Stimulated activated CD4-positive, alpha-beta T cell treated with anti-CD3 and anti-CD28 coated beads, Interleukin-15, amount 100 ng/mL, for 24 hours (primary cell): ENCODE results near the gene ZNF564.
A peak's percentile ranks its signal among the peaks of the same experiment; 100 is the strongest.
"Not testable (repeated sequence)": the region's sequence is repeated elsewhere in the genome, so short reads cannot be mapped to it uniquely, and the experiment has no call there.

ENCODE experiments used
- DNase-seq: peaks from one replicate; pipeline ENCODE4 v3.0.0-alpha.2; 2020

Gene ZNF564

DNA sequence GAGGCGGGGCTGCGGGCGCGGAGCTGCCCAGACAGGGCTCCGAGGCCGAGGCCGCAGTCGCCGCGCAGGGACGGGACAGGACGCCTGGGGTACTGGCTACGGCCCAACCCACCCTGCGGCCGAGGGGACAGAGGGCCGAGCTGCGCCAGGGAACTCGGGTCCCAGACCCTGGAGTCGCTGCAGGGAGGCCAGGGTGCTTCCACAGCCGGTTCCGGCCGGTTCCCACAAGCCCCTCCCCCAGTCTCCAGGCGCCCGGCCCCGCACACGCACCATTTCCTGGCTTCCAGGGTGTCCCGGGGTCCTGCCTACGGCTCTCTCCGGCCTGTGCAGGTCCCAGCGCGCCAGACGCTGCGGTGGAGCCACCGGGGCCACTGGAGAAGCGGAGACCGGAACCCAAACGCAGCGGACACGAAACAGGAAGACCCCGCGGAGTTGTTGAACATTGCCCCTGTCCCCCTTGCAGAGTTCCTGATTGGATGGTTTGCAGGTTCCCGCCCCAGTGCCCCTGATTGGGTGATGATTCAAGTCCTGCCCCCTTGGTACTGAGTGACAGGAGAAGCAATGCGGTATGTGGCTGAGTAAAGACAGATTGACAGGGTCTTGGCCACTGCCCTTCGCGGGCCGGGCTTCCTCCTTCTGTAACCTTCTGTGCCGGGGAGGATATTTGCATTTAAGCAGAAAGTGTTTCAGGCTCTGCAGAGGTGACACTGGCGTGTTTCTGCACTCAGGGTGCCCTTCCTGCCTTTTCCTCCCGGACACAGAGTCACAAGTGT, at the start of gene ZNF564:
Gene ZNF564 (minus strand): TSS at position 423 of the 773 bp plus-strand sequence. CDS start 150 bp downstream, at position 273.
- peak; percentile 94 for DNase-seq

DNA sequence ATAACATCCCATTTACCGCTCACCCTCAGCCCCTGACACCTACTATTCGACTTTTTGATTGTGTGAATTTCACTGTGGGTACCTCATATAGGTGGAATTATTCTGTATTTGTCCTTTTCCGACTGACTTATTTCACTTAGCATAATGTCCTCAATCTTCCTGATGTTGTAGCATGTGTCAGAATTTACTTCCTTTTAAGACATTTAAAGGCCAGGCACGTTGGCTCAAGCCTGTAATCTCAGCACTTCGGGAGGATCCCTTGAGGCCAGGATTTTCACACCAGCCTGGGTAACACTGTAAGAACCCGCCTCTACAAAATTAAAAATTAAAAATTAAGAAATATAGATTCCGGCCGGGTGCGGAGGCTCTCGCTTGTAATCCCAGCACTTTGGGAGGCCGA, 46.3 kb upstream of the ZNF564 start:
- DNase-seq = no peak

DNA sequence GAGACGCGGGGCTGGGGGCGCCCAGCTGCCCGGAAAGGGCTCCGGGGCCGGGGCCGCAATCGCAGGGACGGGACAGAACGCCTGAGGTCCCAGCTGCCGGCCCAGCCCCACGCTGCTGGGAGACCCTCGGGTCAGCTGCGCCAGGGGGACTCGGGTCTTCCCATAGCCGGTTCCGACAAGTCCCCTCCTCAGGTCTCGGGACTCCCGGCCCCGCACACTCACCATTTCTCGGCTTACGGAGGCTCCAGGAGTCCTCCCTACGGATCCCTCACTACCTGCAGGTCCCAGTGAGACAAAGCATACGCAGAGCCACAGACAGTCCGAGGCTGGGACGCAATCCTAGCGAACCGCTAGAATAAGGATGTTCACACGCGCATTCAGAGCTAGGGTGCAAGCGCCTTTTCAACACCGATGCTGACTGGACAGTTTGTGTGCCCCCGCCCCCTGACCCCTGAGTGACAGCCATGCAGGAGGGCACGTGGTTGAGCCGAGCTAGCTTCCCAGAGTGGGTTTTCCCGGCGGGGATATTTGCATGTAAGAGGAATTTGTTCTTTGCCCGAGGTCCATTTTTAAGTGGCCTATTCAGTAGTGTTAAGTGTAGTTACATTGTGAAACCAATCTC, 45.8 kb upstream of the ZNF564 start:
- no peak for DNase-seq

DNA sequence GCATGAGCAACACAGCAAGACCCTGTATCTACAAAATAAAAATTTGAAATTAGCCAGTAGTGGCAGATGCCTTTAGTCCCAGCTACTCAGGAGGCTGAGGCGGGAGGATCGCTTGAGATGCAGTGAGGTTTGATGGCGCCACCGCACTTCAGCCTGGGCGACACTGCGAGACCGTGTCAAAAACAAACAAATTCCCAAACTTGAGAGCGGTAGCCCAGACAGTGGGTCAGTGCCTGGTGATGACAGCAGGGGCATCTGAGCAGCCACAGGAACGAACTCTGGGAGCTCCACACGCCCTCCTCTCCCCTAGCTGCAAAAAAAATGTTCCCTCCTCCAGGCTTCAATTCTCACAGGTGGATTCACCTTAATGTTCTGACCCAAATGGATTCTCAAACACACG, 45.2 kb upstream of the ZNF564 start:
- no peak for DNase-seq

DNA sequence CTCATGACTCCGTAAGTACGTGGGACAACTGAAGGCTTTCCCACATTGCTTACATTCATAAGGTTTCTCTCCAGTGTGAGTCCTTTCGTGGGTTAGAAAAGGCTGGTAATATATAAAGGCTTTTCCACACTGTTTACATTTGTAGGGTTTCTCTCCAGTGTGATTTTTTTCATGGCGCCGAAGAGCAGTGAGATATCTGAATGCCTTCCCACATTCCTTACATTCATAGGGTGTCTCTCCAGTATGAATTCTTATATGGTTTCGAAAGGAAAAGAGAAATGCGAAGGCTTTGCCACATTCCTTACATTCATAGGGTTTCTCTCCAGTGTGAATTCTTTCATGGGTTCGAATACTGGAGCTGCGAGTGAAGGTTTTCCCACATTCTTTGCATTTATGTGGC, 29.8 kb upstream of the ZNF564 start:
- DNase-seq = no peak

GRCh38 chr19:12580180-12580694, 29.0 kb upstream of the ZNF564 start:
- no peak for DNase-seq

- DNase-seq = no peak
These were observed 27.4 kb upstream of the ZNF564 start for GRCh38 chr19:12578641-12579040.

DNA sequence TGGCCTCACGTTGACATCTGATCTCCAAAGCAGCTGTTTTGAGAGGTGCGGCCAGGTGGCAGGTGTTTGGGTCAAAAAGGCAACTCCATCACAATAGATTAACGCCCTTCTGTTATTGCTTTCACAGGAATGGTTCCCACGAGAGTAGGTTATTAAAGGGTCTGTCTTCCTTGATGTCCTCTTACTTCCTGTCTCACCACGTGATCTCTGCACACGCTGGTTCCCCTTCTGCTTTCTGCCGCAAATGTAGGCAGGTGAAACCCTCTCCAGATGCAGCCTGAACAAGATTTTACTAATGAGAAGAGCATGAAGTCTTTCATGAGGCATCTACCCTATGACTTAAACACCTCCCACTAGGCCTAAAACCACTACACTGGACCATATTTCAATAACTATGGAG, 22.8 kb upstream of the ZNF564 start:
- DNase-seq = no peak

DNA sequence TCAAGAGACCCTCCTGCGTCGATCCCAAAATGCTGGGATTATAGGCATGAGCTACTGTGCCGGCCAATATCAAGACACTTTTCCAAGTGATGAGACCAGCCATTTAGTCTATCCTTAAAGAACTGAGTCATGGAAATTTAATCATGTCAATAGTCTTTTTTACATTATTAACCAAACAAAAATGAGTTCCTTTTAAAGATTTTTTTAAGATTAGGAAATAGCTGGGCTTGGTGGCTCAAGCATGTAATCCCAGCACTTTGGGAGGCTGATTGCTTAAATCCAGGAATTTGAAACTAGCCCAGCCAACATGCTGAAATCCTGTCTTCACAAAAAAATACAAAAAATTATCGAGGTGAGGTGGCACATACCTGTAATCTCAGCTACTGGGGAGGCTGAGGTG, 16.7 kb upstream of the ZNF564 start:
- no peak for DNase-seq

DNA sequence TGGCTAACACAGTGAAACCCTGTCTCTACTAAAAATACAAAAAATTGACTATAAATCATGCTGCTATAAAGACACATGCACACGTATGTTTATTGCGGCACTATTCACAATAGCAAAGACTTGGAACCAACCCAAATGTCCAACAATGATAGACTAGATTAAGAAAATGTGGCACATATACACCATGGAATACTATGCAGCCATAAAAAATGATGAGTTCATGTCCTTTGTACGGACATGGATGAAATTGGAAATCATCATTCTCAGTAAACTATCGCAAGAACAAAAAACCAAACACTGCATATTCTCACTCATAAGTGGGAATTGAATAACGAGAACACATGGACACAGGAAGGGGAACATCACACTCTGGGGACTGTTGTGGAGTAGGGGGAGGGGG, 15.1 kb upstream of the ZNF564 start:
- not testable (repeated sequence) for DNase-seq

- DNase-seq = peak; percentile 94
These were observed 12.9 kb upstream of the ZNF564 start for GRCh38 chr19:12564016-12564664.

DNA sequence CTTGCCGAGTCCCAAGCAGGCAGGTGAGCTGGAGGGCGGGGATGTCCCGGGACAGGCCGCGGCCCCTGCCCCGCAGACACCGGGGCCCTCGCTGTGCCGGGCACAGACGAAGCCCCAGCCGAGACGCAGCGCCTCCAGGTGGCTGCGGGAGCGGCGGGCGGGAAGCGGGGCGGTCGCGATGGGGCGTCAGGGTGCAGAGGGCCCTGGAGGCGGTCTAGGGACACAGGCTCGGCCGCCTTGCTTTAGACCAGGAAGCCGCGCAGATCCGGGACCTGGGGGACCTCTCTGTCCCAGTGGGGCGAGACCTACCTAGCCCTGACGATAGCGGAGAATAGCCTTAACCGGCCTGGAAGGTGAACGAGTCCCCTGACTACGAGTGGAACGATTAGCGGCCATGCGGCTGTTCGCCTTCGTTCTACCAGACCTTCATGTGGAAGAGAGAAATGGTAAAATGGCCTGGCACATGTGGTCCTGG, 4.2 kb upstream of the ZNF564 start:
- no peak for DNase-seq

DNA sequence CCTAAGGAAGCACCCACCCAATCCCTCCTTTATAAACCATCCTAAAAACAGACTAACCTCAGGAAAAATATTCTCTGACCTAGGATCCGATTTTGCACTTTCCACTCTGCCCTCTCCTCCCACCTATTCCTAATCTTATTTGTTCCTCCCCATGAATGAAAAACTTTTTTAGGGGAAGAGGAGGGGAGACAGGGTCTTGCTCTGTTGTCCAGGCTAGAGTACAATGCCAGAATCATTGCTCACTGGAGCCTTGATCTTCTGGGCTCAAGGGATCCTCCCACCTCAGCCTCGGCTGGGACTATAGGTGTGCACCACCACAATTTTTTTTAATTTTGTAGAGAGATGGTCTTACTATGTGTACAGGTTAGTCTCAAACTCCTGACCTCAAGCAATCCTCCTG, 4.4 kb downstream of the ZNF564 start:
- DNase-seq = no peak

DNA sequence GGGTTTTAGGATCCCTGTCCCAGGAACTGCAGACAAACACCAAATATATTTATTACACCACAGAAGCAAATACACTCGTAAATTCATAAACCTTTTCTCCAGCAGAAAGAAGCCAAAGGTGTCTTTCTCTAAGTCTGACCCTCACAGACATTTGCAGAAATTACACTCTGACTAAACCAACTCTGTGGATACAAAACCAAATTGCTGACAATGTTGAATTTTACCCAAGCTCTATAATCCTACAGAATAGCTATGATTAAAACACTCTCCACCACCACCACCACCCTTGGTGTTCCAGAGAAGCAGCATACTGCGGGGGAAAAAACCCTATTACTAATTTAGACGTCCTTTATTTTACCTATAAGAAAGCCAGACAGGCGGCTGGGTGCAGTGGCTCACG, 5.2 kb downstream of the ZNF564 start:
- no peak for DNase-seq

DNA sequence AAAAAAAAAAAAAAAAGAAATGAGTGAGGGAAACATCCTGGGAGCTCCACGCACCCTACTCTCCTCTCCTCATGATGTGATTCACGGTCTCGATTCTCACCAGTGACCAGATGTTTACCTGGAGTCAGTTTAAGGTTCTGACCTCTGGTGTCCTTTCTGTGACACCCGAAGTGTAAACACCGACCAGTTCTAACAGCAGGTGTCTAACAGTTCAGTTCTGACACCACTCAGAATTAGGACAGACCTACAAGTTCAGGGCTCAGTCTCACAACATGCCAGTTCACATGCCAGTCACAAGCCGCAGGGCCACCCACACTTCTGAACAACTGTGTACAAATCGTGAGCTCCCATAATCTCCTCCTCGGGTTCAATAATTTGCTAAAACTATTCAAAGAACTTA, 6.0 kb downstream of the ZNF564 start:
- no peak for DNase-seq

DNA sequence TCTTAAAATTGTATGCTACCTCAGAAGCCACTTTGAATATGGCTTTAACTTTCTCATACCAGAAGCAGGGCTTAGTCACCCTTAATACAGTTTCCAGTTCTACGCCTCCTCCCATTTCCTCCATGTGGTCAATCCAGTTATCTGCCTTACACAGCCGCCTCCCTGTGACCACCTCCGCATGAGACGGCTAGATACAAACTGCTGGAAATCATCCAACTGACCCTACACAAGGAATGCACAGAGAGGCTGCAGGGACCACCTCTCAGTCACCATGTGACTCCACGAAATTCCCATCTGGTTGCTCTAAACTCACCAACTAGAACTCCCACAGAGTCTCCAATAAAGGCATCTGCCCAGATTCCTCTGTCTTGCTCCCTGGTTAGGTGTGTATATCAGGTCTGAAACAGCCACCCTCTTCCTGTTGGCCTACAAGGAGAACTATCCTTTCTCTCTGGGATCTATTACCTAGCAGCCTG, 6.8 kb downstream of the ZNF564 start:
- no peak for DNase-seq

GRCh38 chr19:12543855-12544254, 7.4 kb downstream of the ZNF564 start:
- DNase-seq = no peak

- no peak for DNase-seq
These were observed 24.0 kb downstream of the ZNF564 start for GRCh38 chr19:12527034-12527836.

DNA sequence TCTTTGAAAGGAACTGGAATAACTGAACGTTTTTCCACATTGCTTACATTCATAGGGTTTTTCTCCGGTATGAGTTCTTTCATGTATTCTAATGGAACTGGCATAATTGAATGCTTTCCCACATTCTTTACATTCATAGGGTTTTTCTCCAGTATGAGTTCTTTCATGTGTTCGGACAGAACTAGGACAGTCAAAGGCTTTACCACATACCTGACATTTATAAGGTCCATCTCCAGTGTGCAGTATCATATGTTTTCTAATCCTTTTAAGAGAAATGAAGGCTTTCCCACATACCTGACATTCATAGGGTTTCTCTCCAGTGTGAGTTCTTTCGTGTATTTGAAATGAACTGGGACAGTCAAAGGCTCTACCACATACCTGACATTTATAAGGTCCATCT, 24.7 kb downstream of the ZNF564 start:
- no peak for DNase-seq

GRCh38 chr19:12521996-12522395, 29.3 kb downstream of the ZNF564 start:
- no peak for DNase-seq

DNA sequence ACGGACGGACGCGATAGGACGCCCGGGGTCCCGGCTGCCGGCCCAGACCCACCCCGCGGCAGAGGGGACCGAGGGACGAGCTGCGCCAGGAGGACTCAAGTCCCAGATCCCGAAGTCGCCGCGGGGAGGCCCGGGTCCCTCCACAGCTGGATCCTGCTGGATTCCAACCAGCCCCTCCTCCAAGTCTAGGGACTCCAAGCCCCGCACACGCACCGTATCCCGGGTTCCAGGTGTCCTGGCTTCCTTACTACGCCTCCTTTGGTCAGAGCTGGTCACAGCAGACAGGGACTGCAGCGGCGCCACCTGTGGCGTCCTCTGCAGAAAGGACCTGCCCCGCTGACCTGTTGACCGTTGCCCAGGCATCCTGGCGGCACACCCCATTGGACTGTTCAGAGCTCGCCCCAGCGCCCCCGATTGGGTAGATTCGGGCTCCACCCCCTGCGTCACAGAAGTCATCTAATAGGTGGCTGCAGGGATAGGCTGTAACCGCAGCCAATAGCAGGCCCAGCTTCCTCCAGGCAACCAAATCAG, 37.7 kb downstream of the ZNF564 start:
- DNase-seq = no peak

DNA sequence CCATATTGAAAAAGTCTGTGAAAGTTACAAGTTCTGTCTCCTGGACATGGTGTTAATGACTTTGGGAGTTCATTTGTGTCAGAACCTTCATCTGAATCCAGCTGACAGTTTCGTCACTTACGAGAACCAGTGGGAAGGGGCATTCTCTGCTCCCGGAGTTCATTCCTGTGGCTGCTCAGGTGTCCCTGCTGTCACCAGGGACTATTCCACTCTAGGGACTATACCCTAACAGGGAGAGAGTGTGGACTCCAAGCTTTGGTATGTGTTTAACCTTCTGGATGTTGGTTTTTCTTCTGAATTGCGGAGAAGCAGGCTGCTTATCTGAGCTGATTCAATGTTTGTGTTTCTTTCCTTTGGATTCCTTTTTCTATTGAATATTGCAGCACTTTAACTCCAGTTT, 54.2 kb downstream of the ZNF564 start:
- DNase-seq = no peak

DNA sequence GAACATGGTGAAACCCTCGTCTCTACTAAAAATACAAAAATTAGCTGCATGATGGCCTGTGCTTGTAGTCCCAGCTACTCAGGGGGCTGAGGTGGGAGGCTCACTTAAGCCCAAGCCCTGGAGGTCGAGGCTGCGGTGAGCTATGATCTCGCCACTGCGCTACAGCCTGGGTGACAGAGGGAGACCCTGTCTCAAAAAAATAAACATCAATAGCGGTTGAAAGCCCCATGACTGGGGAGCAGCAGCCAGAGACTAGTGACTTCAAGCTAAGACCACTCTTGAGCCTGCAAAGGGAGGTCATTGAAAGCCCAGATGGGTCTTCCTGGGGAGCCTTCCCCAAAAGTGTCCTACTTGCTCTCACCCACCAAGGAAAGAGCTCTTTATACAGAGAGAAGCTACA, 54.8 kb downstream of the ZNF564 start:
- DNase-seq = no peak
